Measurements from ENCODE around the gene RAB11FIP4. TPM values are rescaled to one million over a fixed set of nuclear protein-coding genes. Genes with fewer than 3 reads are reported as not detected.
A peak's percentile ranks its signal among the peaks of the same experiment; 100 is the strongest.

Gene RAB11FIP4
- total RNA-seq, 1 donor from 2014 or later: 10.2 TPM

GRCh38 chr17:31449111-31449510, 57.6 kb downstream of the RAB11FIP4 start:
- Histone ChIP-seq H3K9me3 (ENCODE audit: low read depth) (no peaks in the 10 kb centered on the region), H3K9ac (no peak overlapping the region)
- H3K27ac Mint-ChIP-seq: peak overlapping the region; percentile 43

GRCh38 chr17:31449746-31450145, 58.3 kb downstream of the RAB11FIP4 start:
- Histone ChIP-seq H3K9me3 (ENCODE audit: low read depth) (no peaks in the 10 kb centered on the region), H3K27me3 (no peaks in the 10 kb centered on the region), H3K79me2 (ENCODE audit: low read depth) (no peaks in the 10 kb centered on the region), H4K20me1 (ENCODE audit: low read depth) (no peaks in the 10 kb centered on the region), H3K9ac (no peak overlapping the region), H3K4me3 (no peak overlapping the region), H3K4me2 (no peak overlapping the region), H3K27ac (no peak overlapping the region), H3F3A (ENCODE audit: low read depth) (no peaks in the 10 kb centered on the region), H2AFZ (replicated peaks) (no peak overlapping the region), H3K36me3 (no peaks in the 10 kb centered on the region), H3K4me1 (peaks cover 8% of the 10 kb centered on the region)
- Mint-ChIP-seq H3K27me3 (ENCODE audit: insufficient read depth, low read depth) (peaks cover 7% of the 10 kb centered on the region), H3K4me1 (peaks cover 21% of the 10 kb centered on the region), H3K4me3 (no peak overlapping the region), H3K36me3 (no peaks in the 10 kb centered on the region), H3K9me3 (no peaks in the 10 kb centered on the region), H3K27ac (peak overlapping the region; percentile 48)
- no peak for DNase-seq (ENCODE audit: low spot score)
- TF ChIP-seq, protein P1, sequence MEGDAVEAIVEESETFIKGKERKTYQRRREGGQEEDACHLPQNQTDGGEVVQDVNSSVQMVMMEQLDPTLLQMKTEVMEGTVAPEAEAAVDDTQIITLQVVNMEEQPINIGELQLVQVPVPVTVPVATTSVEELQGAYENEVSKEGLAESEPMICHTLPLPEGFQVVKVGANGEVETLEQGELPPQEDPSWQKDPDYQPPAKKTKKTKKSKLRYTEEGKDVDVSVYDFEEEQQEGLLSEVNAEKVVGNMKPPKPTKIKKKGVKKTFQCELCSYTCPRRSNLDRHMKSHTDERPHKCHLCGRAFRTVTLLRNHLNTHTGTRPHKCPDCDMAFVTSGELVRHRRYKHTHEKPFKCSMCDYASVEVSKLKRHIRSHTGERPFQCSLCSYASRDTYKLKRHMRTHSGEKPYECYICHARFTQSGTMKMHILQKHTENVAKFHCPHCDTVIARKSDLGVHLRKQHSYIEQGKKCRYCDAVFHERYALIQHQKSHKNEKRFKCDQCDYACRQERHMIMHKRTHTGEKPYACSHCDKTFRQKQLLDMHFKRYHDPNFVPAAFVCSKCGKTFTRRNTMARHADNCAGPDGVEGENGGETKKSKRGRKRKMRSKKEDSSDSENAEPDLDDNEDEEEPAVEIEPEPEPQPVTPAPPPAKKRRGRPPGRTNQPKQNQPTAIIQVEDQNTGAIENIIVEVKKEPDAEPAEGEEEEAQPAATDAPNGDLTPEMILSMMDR (IDR thresholded peaks at IDR 0.05): no peak
- TF ChIP-seq EZH2 (IDR thresholded peaks at IDR 0.05) (no peak), EZH2phosphoT487 (IDR thresholded peaks at IDR 0.05) (no peak)

More at GRCh38 chr17:31449111-31449510, 57.6 kb downstream of the RAB11FIP4 start:
- H2AFZ ChIP-seq (replicated peaks): no peak overlapping the region
- no peak for DNase-seq (ENCODE audit: low spot score)
- no peaks in the 10 kb centered on the region for H3K36me3 ChIP-seq
- Mint-ChIP-seq H3K4me3 (no peak overlapping the region), H3K27me3 (ENCODE audit: insufficient read depth, low read depth) (peaks cover 7% of the 10 kb centered on the region), H3K4me1 (peaks cover 21% of the 10 kb centered on the region), H3K36me3 (no peaks in the 10 kb centered on the region), H3K9me3 (no peaks in the 10 kb centered on the region)
- no peak overlapping the region for H3K4me3 ChIP-seq
- TF ChIP-seq, protein P1 (IDR thresholded peaks at IDR 0.05): no peak
- TF ChIP-seq EZH2 (IDR thresholded peaks at IDR 0.05) (no peak), EZH2phosphoT487 (IDR thresholded peaks at IDR 0.05) (no peak)
- H3F3A ChIP-seq (ENCODE audit: low read depth): no peaks in the 10 kb centered on the region
- no peak overlapping the region for H3K27ac ChIP-seq
- no peaks in the 10 kb centered on the region for H3K27me3 ChIP-seq
- H3K4me1 ChIP-seq: peaks cover 8% of the 10 kb centered on the region
- no peak overlapping the region for H3K4me2 ChIP-seq
- no peaks in the 10 kb centered on the region for H3K79me2 ChIP-seq (ENCODE audit: low read depth)
- no peaks in the 10 kb centered on the region for H4K20me1 ChIP-seq (ENCODE audit: low read depth)

- Histone ChIP-seq H3K4me3 (no peak overlapping the region), H3K79me2 (ENCODE audit: low read depth) (no peaks in the 10 kb centered on the region), H4K20me1 (ENCODE audit: low read depth) (no peaks in the 10 kb centered on the region), H3K27ac (no peak overlapping the region), H3K9me3 (ENCODE audit: low read depth) (no peaks in the 10 kb centered on the region), H3K27me3 (no peaks in the 10 kb centered on the region), H3K4me2 (peak overlapping the region; percentile 19), H3K9ac (no peak overlapping the region), H3K36me3 (no peaks in the 10 kb centered on the region), H3K4me1 (peaks cover 17% of the 10 kb centered on the region), H3F3A (ENCODE audit: low read depth) (peaks cover 7% of the 10 kb centered on the region), H2AFZ (replicated peaks) (peak overlapping the region; percentile 72)
- Mint-ChIP-seq H3K27me3 (ENCODE audit: insufficient read depth, low read depth) (peaks cover 7% of the 10 kb centered on the region), H3K4me1 (peaks cover 25% of the 10 kb centered on the region), H3K27ac (no peak overlapping the region), H3K36me3 (no peaks in the 10 kb centered on the region), H3K9me3 (no peaks in the 10 kb centered on the region), H3K4me3 (no peak overlapping the region)
- TF ChIP-seq EZH2 (IDR thresholded peaks at IDR 0.05) (no peak), EZH2phosphoT487 (IDR thresholded peaks at IDR 0.05) (no peak)
- TF ChIP-seq, protein P1 (IDR thresholded peaks at IDR 0.05): no peak
- peak; percentile 37 for DNase-seq (ENCODE audit: low spot score)
These were observed 60.6 kb downstream of the RAB11FIP4 start for GRCh38 chr17:31452101-31452500.

Measured in neural progenitor cell (in vitro differentiated cells).